CD14-positive monocyte (primary cell): ENCODE measurements around the gene ZMAT3. TPM values are rescaled to one million over a fixed set of nuclear protein-coding genes. Genes with fewer than 3 reads are reported as not detected.
"Not testable (repeated sequence)": the region's sequence is repeated elsewhere in the genome, so short reads cannot be mapped to it uniquely, and the experiment has no call there.

Experiments
- DNase-seq, 3 donors: peaks; one replicate each; pipeline ENCODE4 v3.0.0-alpha.2; 2011 to 2022
- H2AFZ ChIP-seq: 2 replicates; pipeline ENCODE4 v1.6.0; 2012; ENCODE audit warnings: mild to moderate bottlenecking, low read depth, low read length, inconsistent platforms; ENCODE audit not compliant: insufficient read depth, poor library complexity, severe bottlenecking
- H3K27ac ChIP-seq, 2 donors: 1 replicate in 1 of 2; 2 replicates in 1 of 2; pipeline ENCODE4 v1.5.1; 2012 to 2013; ENCODE audit warnings: low read length in 2 of 2, control low read depth in 1 of 2, inconsistent platforms in 1 of 2, low read depth in 1 of 2, mild to moderate bottlenecking in 1 of 2
- H3K27me3 ChIP-seq, 2 donors: one replicate each; pipeline versions ENCODE4 v1.6.0 to v1.6.1; 2011 to 2013; ENCODE audit warnings: low read length in 2 of 2; ENCODE audit not compliant: control insufficient read depth in 2 of 2, insufficient read depth in 2 of 2
- H3K36me3 ChIP-seq, 2 donors: replicated peaks in 1 of 2; 1 replicate in 1 of 2; 2 replicates in 1 of 2; pipeline versions ENCODE4 v1.5.1 to v1.6.1; 2012 to 2013; ENCODE audit warnings: low read length in 2 of 2, control low read depth in 1 of 2, inconsistent platforms in 1 of 2, mild to moderate bottlenecking in 1 of 2; ENCODE audit not compliant: insufficient read depth in 2 of 2, control insufficient read depth in 1 of 2
- H3K4me1 ChIP-seq, 2 donors: 1 replicate in 1 of 2; 2 replicates in 1 of 2; pipeline versions ENCODE4 v1.5.1 to v1.6.1; 2012 to 2013; ENCODE audit warnings: low read length in 2 of 2, control low read depth in 1 of 2, inconsistent platforms in 1 of 2, mild to moderate bottlenecking in 1 of 2, moderate library complexity in 1 of 2; ENCODE audit not compliant: insufficient read depth in 2 of 2, control insufficient read depth in 1 of 2
- H3K4me2 ChIP-seq: replicated peaks from 2 replicates; pipeline ENCODE3; 2012; ENCODE audit warnings: low read length, moderate library complexity, mild to moderate bottlenecking; ENCODE audit not compliant: poor library complexity, severe bottlenecking; ENCODE audit errors: extremely low read depth
- H3K4me3 ChIP-seq, 3 experiments: fragments of 200-600 bp in 1 of 3; sonication (generic) in 1 of 3; replicated peaks in 1 of 3; 1 replicate in 2 of 3; 2 replicates in 1 of 3; pipeline ENCODE4 v1.5.1; 2011 to 2013; ENCODE audit warnings: low read length in 3 of 3, mild to moderate bottlenecking in 3 of 3, control low read depth in 2 of 3, low read depth in 2 of 3, inconsistent platforms in 1 of 3, moderate library complexity in 1 of 3
- H3K79me2 ChIP-seq: 2 replicates; pipeline ENCODE4 v1.6.0; 2012; ENCODE audit warnings: mild to moderate bottlenecking, control low read depth, inconsistent platforms, low read length, moderate library complexity; ENCODE audit not compliant: insufficient read depth
- H3K9ac ChIP-seq: 2 replicates; pipeline ENCODE4 v1.6.0; 2017; ENCODE audit warnings: low read length, mild to moderate bottlenecking; ENCODE audit not compliant: insufficient read depth, poor library complexity, severe bottlenecking
- H3K9me3 ChIP-seq, 2 donors: replicated peaks in 1 of 2; 1 replicate in 1 of 2; 2 replicates in 1 of 2; pipeline versions ENCODE4 v1.5.1 to v1.6.1; 2012 to 2013; ENCODE audit warnings: low read length in 2 of 2, control low read depth in 1 of 2; ENCODE audit not compliant: control insufficient read depth in 1 of 2, insufficient read depth in 1 of 2
- H4K20me1 ChIP-seq: 2 replicates; pipeline ENCODE4 v1.6.0; 2012; ENCODE audit warnings: mild to moderate bottlenecking, low read length, control low read depth, moderate library complexity; ENCODE audit not compliant: insufficient read depth
- H3K27ac Mint-ChIP-seq, 7 donors: one replicate each; pipeline ENCODE4 v1.8.0; 2020; ENCODE audit warnings: mild to moderate bottlenecking in 7 of 7, mixed read lengths in 7 of 7, moderate library complexity in 6 of 7, inconsistent platforms in 2 of 7
- H3K27me3 Mint-ChIP-seq, 3 donors: one replicate each; pipeline ENCODE4 v1.8.0; 2021 to 2022; ENCODE audit warnings: low read depth in 3 of 3, mild to moderate bottlenecking in 3 of 3, mixed read lengths in 3 of 3, moderate library complexity in 3 of 3, inconsistent platforms in 1 of 3
- H3K36me3 Mint-ChIP-seq, 2 donors: one replicate each; pipeline ENCODE4 v1.8.0; 2020; ENCODE audit warnings: mixed read lengths in 2 of 2, inconsistent platforms in 1 of 2, mild to moderate bottlenecking in 1 of 2
- H3K4me1 Mint-ChIP-seq: one replicate; pipeline ENCODE4 v1.8.0; 2020; ENCODE audit warnings: mild to moderate bottlenecking, mixed read lengths
- H3K4me3 Mint-ChIP-seq, 2 donors: one replicate each; pipeline ENCODE4 v1.8.0; 2020; ENCODE audit warnings: mild to moderate bottlenecking in 2 of 2, mixed read lengths in 2 of 2, moderate library complexity in 1 of 2
- H3K9me3 Mint-ChIP-seq, 7 donors: one replicate each; pipeline ENCODE4 v1.8.0; 2020 to 2022; ENCODE audit warnings: mixed read lengths in 7 of 7, mild to moderate bottlenecking in 6 of 7, moderate library complexity in 6 of 7, inconsistent platforms in 2 of 7
- CTCF ChIP-seq: fragments of 200-600 bp; IDR thresholded peaks from one replicate; pipeline ENCODE4 v1.8.0; 2022; ENCODE audit warnings: antibody characterized with exemption, mild to moderate bottlenecking
- whole genome bisulfite sequencing: methylation state at CpG from one replicate; pipeline ENCODE4 v1.1.5; 2013; ENCODE audit warnings: missing lambda C conversion rate; ENCODE audit not compliant: insufficient coverage; 5-methylcytosine and 5-hydroxymethylcytosine counted together
- intact Hi-C, 2 donors: fragments of 100-400 bp; cut with micrococcal nuclease; formaldehyde crosslinking; loops; one replicate each; pipeline versions ENCODE4 v1.15.0 to v1.15.1; 2023
- polyA plus RNA-seq, 3 donors: library from polyadenylated mRNA; depleted of rRNA in 1 of 3; unstranded in 2 of 3; stranded (reverse) in 1 of 3; fragments of 300-500 nt in 2 of 3; fragments of >200 nt in 1 of 3; fragmentation: Illumina TruSeq in 2 of 3; gene quantifications; 1 replicate in 2 of 3; 2 replicates in 1 of 3; pipeline ENCODE4 v1.2.3, GENCODE V29; 2012 to 2021

Gene ZMAT3
- polyA plus RNA-seq, 3 donors: 3.9 to 9.9 (median 7.9) TPM

DNA sequence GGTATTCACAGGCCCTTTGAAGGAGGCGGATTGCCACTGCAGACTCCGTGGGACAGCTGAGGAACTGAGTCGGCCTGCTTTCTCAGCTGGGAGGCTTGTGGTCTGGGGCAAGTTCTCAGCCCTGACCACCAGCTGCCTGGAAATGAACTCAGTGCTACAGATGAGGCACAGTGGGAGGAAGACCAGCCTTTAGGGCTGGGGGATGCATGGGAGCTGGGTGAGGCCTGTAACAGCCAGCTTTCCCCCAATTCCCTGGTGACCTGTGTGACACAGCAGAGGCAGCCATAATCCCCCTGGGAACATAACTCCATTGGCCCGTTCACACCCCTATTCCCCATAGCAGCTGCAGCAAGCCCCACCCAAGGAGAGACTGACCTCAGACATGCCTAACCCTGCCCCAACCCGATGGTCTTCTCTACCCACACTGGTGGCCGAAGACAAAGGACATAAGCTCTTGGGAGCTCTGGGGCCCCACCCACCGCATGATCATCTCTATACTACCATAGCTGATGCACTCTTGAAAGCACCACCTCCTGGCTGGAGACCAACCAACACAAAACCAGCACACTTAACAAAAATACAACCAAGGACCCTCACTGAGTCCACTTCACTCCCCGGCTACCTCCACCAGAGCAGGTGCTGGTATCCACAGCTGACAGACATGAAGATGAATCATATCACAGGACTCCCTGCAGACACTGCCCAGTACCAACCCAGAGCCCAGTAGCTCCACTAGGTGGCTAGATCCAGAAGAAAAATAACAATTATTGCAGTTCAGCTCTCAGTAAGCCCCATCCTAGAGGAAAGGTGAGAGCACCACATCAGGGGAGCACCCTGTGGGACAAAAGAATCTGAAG lies 24.9 kb downstream of the ZMAT3 start:
- Histone ChIP-seq H3K4me2 (no peak overlapping the region), H3K9ac (no peak overlapping the region), H3K4me3 (no peak overlapping the region), H3K36me3 (no peaks in the 10 kb centered on the region), H3K79me2 (no peaks in the 10 kb centered on the region), H3K4me1 (no peaks in the 10 kb centered on the region), H4K20me1 (peaks cover 18% of the 10 kb centered on the region), H3K27me3 (no peaks in the 10 kb centered on the region), H3K27ac (no peak overlapping the region), H3K9me3 (no peaks in the 10 kb centered on the region), H2AFZ (no peak overlapping the region)
- DNase-seq: no peak
- TF ChIP-seq CTCF: no peak
- WGBS: 79% methylated on average over 8 of the region's 8 CpGs
- intact Hi-C loops: no loop called here
- H3K36me3 Mint-ChIP-seq: peaks cover 0 to 2% of the 10 kb centered on the region in 2 donors
- peak overlapping the region in 2 of 7 donors; percentile 34 to 65 for H3K27ac Mint-ChIP-seq
- H3K4me1 Mint-ChIP-seq: peaks cover 17% of the 10 kb centered on the region
- H3K9me3 Mint-ChIP-seq: peaks cover 13 to 22% (median 19%) of the 10 kb centered on the region in 7 donors
- no peaks in the 10 kb centered on the region for H3K27me3 Mint-ChIP-seq
- H3K4me3 Mint-ChIP-seq: no peak overlapping the region

DNA sequence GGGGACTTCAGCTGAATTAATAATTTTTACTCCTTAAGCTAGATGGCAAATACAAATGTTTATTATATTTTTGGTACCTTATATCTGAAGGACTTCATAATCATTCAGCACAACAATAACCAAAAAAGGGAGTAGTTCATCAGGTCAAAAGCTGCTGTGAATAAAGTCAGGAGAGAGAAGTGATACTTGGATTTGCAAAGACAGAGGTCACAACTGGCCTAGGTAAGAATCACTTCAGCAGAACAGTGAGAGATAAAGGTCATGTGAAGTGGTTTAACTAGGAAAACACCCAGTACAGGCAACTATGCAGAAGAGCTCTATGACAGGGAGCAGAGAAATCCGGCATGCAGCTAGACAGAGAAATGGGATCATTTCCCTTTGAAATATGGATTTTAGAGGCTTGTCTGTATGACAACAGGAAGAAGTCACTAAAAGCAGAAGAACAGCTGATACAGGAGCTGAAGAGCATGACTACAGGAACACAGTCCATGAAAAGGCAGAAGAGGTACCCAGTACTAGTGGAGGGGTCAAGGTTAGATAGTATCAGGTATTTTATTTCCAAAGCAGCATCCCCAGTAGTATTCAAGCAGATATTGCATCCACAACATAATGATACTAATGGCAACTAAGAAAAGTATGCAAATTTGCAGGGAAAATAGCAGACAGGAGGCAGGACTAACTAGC lies 25.7 kb downstream of the ZMAT3 start:
- DNase-seq: no peak
- H3K4me1 ChIP-seq: no peaks in the 10 kb centered on the region
- 58% methylated on average over 1 of the region's 1 CpG for WGBS
- H3K27ac ChIP-seq: no peak overlapping the region
- no peaks in the 10 kb centered on the region for H3K9me3 ChIP-seq
- H4K20me1 ChIP-seq: peaks cover 18% of the 10 kb centered on the region
- H3K4me1 Mint-ChIP-seq: peaks cover 20% of the 10 kb centered on the region
- no peaks in the 10 kb centered on the region for H3K36me3 ChIP-seq
- no peak overlapping the region for H2AFZ ChIP-seq
- H3K27me3 Mint-ChIP-seq: no peaks in the 10 kb centered on the region
- H3K27ac Mint-ChIP-seq: peak overlapping the region in 4 of 7 donors; percentile 8 to 36 (median 18)
- H3K9ac ChIP-seq: no peak overlapping the region
- no peaks in the 10 kb centered on the region for H3K79me2 ChIP-seq
- H3K27me3 ChIP-seq: no peaks in the 10 kb centered on the region
- no peak overlapping the region for H3K4me3 ChIP-seq
- intact Hi-C loops: no loop called here
- no peak overlapping the region for H3K4me3 Mint-ChIP-seq
- no peak for TF ChIP-seq CTCF
- no peak overlapping the region for H3K4me2 ChIP-seq
- H3K9me3 Mint-ChIP-seq: peaks cover 14 to 26% (median 17%) of the 10 kb centered on the region in 7 donors
- H3K36me3 Mint-ChIP-seq: peaks cover 0 to 2% of the 10 kb centered on the region in 2 donors

DNA sequence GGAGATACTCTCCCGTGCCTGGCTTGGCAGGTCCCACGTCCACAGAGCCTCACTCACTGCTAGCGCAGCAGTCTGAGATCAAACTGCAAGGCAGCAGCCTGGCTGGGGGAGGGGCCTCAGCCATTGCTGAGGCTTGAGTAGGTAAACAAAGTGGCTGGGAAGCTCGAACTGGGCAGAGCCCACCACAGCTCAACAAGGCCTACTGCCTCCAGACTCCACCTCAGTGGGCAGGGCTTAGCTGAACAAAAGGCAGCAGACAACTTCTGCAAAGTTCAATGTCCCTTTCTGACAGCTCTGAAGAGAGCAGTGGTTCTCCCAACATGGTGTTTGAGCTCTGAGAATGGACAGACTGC lies 32.7 kb downstream of the ZMAT3 start:
- H3K4me1 ChIP-seq, H3K27ac Mint-ChIP-seq, H3K79me2 ChIP-seq, H2AFZ ChIP-seq, H3K36me3 ChIP-seq, H3K9ac ChIP-seq, H3K4me3 Mint-ChIP-seq, H4K20me1 ChIP-seq, H3K27me3 Mint-ChIP-seq, H3K27ac ChIP-seq, intact Hi-C loops, DNase-seq, H3K4me2 ChIP-seq, H3K27me3 ChIP-seq, H3K4me3 ChIP-seq, H3K9me3 ChIP-seq: not testable (repeated sequence)
- WGBS: 89% methylated on average over 4 of the region's 4 CpGs
- H3K9me3 Mint-ChIP-seq: peaks cover 5 to 21% (median 13%) of the 10 kb centered on the region in 7 donors
- H3K36me3 Mint-ChIP-seq: peaks cover 11 to 15% of the 10 kb centered on the region in 2 donors
- peaks cover 10% of the 10 kb centered on the region for H3K4me1 Mint-ChIP-seq
